Lung (tissue), 12 donors: Measurements from ENCODE around the gene CEACAM1. TPM values are rescaled to one million over a fixed set of nuclear protein-coding genes. Genes with fewer than 3 reads are reported as not detected.

Source experiments
- ATAC-seq: fragments of 200-7000 bp; cut with Tn5 transposase; one replicate; pipeline ENCODE4 v1.9.1; 2020; ENCODE audit warnings: moderate number of reproducible peaks; ENCODE audit not compliant: insufficient read depth, low FRiP score
- DNase-seq, 3 donors: peaks; one replicate each; pipeline ENCODE4 v3.0.0-alpha.2; 2013 to 2017
- H3K27ac ChIP-seq, 2 donors: one replicate each; pipeline ENCODE4 v1.5.1; 2013; ENCODE audit warnings: mild to moderate bottlenecking in 2 of 2, moderate library complexity in 2 of 2, control low read depth in 1 of 2, inconsistent platforms in 1 of 2, low read depth in 1 of 2, low read length in 1 of 2
- H3K27me3 ChIP-seq, 3 donors: one replicate each; pipeline ENCODE4 v1.5.1; 2013; ENCODE audit warnings: low read length in 2 of 3; ENCODE audit not compliant: control insufficient read depth in 3 of 3, insufficient read depth in 3 of 3
- H3K36me3 ChIP-seq, 4 donors: one replicate each; pipeline ENCODE4 v1.5.1; 2013; ENCODE audit warnings: low read length in 4 of 4, mild to moderate bottlenecking in 1 of 4, moderate library complexity in 1 of 4; ENCODE audit not compliant: control insufficient read depth in 4 of 4, insufficient read depth in 4 of 4
- H3K4me1 ChIP-seq, 5 donors: one replicate each; pipeline ENCODE4 v1.5.1; 2013; ENCODE audit warnings: low read length in 5 of 5, mild to moderate bottlenecking in 2 of 5, moderate library complexity in 1 of 5; ENCODE audit not compliant: control insufficient read depth in 5 of 5, insufficient read depth in 5 of 5
- H3K4me3 ChIP-seq: one replicate; pipeline ENCODE4 v1.5.1; 2013; ENCODE audit warnings: mild to moderate bottlenecking, control low read depth, moderate library complexity
- H3K9ac ChIP-seq, 2 donors: one replicate each; pipeline ENCODE4 v1.5.1; 2013; ENCODE audit warnings: low read length in 2 of 2, control low read depth in 1 of 2; ENCODE audit not compliant: insufficient read depth in 1 of 2
- H3K9me3 ChIP-seq, 4 donors: one replicate each; pipeline ENCODE4 v1.5.1; 2013; ENCODE audit warnings: low read length in 3 of 4, mild to moderate bottlenecking in 1 of 4, moderate library complexity in 1 of 4; ENCODE audit not compliant: control insufficient read depth in 4 of 4, insufficient read depth in 3 of 4
- WGBS, 2 donors: extraction: QIAGEN DNeasy Blood & Tissue Kit; methylation state at CpG; one replicate each; pipeline ENCODE4 v1.1.7; 2013; 5-methylcytosine and 5-hydroxymethylcytosine counted together
- polyA plus RNA-seq, 2 donors: library from polyadenylated mRNA; stranded (reverse); fragments of 200-250 nt; gene quantifications; one replicate each; pipeline ENCODE4 v1.2.1, GENCODE V29; 2013
- total RNA-seq, 2 donors: library from RNA; depleted of rRNA in 1 of 2; stranded (reverse); fragments of >200 nt in 1 of 2; gene quantifications; one replicate each; pipeline ENCODE4 v1.2.1, GENCODE V29; 2014 to 2021
- TF ChIP-seq, protein P1 (sequence below): IDR thresholded peaks from 2 replicates; pipeline ENCODE4 v1.5.1; 2012; ENCODE audit warnings: mild to moderate bottlenecking; ENCODE audit errors: control extremely low read depth, extremely low read depth
- donor health status: control.
- donor health status: control.
- donor health status: Bipolar disorder and iron deficiency.
- donor health status: healthy.
- donor health status: DM: yes; HTN: yes; CAD: no.

Gene CEACAM1
- total and polyA plus RNA-seq, 4 donors: 3.6 to 26.8 (median 10.3) TPM

DNA sequence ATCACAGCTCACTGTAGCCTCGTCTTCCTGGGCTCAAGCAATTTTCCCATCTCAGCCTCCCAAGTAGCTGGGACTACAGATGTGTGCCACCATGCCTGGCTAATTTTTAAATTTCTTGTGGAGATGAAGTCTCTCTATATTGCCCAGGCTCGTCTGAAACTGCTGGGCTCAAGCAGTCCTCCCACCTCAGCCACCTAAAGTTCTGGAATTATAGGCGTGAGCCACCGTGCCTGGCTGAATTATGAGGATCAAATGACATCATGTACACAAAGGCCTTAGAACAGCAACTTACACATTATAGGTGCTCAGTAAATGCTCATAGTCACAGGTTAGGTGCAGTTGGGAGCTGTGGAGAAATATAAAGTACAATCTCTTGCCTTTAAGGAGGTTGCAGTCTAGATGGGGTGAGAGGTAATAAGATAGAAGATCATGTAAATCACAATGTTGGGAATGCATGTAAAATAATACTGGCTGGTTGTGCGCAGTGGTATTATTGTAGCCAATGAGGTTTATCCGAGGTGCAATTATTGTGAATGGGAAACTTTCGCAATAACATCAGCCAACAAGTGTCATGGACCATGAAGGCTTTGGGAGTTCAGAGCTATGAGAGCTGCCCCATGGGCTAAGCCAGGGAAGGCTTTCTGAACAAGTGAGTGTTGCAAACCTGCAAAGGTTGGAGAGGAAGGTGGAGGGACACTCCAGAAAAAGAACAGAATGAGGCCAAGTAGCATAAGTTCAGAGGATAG lies 55.7 kb downstream of the CEACAM1 start:
- no peak overlapping the region for H3K4me3 ChIP-seq
- TF ChIP-seq, protein P1, sequence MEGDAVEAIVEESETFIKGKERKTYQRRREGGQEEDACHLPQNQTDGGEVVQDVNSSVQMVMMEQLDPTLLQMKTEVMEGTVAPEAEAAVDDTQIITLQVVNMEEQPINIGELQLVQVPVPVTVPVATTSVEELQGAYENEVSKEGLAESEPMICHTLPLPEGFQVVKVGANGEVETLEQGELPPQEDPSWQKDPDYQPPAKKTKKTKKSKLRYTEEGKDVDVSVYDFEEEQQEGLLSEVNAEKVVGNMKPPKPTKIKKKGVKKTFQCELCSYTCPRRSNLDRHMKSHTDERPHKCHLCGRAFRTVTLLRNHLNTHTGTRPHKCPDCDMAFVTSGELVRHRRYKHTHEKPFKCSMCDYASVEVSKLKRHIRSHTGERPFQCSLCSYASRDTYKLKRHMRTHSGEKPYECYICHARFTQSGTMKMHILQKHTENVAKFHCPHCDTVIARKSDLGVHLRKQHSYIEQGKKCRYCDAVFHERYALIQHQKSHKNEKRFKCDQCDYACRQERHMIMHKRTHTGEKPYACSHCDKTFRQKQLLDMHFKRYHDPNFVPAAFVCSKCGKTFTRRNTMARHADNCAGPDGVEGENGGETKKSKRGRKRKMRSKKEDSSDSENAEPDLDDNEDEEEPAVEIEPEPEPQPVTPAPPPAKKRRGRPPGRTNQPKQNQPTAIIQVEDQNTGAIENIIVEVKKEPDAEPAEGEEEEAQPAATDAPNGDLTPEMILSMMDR: no peak
- DNase-seq: no peak
- no peaks in the 10 kb centered on the region for H3K36me3 ChIP-seq
- WGBS, 2 donors: 90 to 93% methylated on average over 7 of the region's 7 CpGs
- peaks cover 0 to 6% (median 0%) of the 10 kb centered on the region in 5 donors for H3K4me1 ChIP-seq
- no peak for ATAC-seq
- no peak overlapping the region for H3K27ac ChIP-seq
- no peaks in the 10 kb centered on the region for H3K9me3 ChIP-seq
- H3K9ac ChIP-seq: no peak overlapping the region
- no peaks in the 10 kb centered on the region for H3K27me3 ChIP-seq

DNA sequence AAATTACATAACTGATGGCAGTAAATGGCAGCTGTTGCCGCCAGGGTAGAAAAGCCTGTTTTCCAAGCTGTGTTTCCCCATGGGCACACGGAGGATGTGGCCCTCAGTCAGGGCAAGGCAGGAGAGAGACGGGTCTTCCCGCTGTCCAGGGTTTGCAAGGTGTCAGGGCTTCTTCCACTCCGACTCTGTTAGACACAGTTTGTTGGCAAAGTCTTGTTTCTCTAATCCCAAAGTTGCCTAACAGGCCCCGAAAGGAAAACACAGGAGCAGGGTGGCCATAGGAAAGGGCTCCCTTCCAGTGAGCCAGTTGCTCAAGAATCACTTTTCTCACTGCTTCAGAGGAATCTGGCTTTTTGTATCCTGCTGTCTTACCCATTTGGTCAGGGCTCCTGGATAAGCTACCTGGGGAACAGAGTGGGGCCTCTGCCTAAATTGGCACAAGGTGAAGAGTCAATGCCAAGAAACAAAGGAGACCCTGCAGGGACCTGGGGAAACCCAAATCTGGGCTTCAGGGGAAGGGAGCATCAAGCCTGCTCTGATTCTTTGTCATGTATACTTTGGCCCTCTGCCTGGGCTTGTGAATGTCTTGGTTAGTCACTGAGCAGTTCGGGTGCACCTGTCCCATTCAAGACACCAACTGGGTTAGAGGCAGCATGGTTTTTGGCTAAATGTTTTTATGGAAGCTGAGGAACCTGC lies 56.6 kb downstream of the CEACAM1 start:
- TF ChIP-seq, protein P1: no peak
- Histone ChIP-seq H3K4me1 (peaks cover 0 to 6% (median 0%) of the 10 kb centered on the region in 5 donors), H3K9ac (no peak overlapping the region), H3K27me3 (no peaks in the 10 kb centered on the region), H3K9me3 (no peaks in the 10 kb centered on the region), H3K36me3 (no peaks in the 10 kb centered on the region), H3K4me3 (no peak overlapping the region), H3K27ac (peak overlapping the region in 1 of 2 donors; percentile 5)
- ATAC-seq (no peak), DNase-seq (peak in 1 of 3 donors; percentile 34)
- WGBS, 2 donors: 65 to 87% methylated on average over 7 of the region's 7 CpGs

DNA sequence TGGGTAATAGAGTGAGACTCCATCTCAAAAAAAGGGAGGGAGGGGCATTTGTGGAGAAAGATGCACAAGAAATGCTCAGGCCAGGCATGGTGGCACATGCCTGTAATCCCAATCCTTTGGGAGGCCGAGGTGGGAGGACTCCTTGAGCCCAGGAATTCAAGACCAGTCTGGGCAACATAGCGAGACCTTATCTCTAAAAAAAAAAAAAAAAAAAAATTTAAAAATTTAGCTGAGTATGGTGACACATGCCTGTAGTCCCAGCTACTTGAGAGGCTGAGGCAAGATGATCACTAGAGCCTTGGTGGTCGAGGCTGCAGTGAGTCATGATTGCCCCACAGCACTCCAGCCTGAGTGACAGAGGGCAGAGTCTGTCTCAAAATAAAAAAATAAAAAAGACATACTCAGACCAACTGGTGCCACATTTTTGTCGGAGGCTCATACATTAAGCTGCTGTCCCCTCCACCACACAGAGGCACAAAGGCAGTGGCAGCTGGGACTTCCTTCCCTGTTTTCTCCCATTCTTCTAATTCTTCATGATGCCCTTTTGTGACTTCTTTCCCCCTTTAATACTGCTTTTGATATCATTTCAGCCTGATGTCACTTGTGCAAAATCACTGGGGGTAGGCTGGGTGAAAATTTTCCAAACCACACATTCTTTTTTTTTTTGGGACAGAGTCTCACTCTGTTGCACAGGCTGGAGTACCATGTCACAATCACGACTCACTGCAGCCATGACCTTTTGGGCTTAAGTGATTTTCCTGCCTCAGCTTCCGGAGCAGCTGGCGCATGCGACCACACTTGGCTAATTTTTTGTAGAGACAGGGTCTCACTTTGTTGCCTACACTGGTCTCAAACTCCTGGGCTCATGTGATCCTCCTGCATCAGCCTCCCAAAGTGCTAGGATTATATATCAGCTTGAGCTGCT lies 58.7 kb downstream of the CEACAM1 start:
- H3K36me3 ChIP-seq: no peaks in the 10 kb centered on the region
- no peaks in the 10 kb centered on the region for H3K9me3 ChIP-seq
- ATAC-seq (no peak), DNase-seq (no peak)
- no peak overlapping the region for H3K9ac ChIP-seq
- H3K4me3 ChIP-seq: no peak overlapping the region
- H3K27me3 ChIP-seq: no peaks in the 10 kb centered on the region
- H3K27ac ChIP-seq: no peak overlapping the region
- WGBS, 2 donors: 40 to 53% methylated on average over 8 of the region's 8 CpGs
- TF ChIP-seq, protein P1: no peak
- H3K4me1 ChIP-seq: peaks cover 0 to 13% (median 0%) of the 10 kb centered on the region in 5 donors
